Measurements from ENCODE around the gene KLHL12. TPM values are rescaled to one million over a fixed set of nuclear protein-coding genes. Genes with fewer than 3 reads are reported as not detected.

Gene KLHL12
- total and polyA plus RNA-seq, 4 donors = 12.4 to 25.6 (median 22.5) TPM

GRCh38 chr1:202954057-202954745, 27.2 kb upstream of the KLHL12 start:
- H3K36me3 ChIP-seq (ENCODE audit: control insufficient read depth in 4 of 4, insufficient read depth in 4 of 4, low read length in 4 of 4) = peaks cover 3 to 11% (median 7%) of the 10 kb centered on the region in 4 donors
- no peak for TF ChIP-seq CTCF (IDR thresholded peaks at IDR 0.05; ENCODE audit: control extremely low read depth, extremely low read depth)
- H3K4me1 ChIP-seq (ENCODE audit: control insufficient read depth in 5 of 5, insufficient read depth in 5 of 5, low read length in 5 of 5) = peaks cover 0 to 41% (median 9%) of the 10 kb centered on the region in 5 donors
- H3K9ac ChIP-seq (ENCODE audit: insufficient read depth in 1 of 2, low read length in 2 of 2) = no peak overlapping the region
- DNase-seq (no peak), ATAC-seq (ENCODE audit: insufficient read depth, low FRiP score) (no peak)
- WGBS, 2 donors = 51 to 52% methylated on average over 6 of the region's 6 CpGs
- H3K4me3 ChIP-seq = no peak overlapping the region
- H3K27me3 ChIP-seq (ENCODE audit: control insufficient read depth in 3 of 3, insufficient read depth in 3 of 3, low read length in 2 of 3) = no peaks in the 10 kb centered on the region
- no peak overlapping the region for H3K27ac ChIP-seq (ENCODE audit: low read depth in 1 of 2, low read length in 1 of 2)
- no peaks in the 10 kb centered on the region for H3K9me3 ChIP-seq (ENCODE audit: control insufficient read depth in 4 of 4, insufficient read depth in 3 of 4, low read length in 3 of 4)

GRCh38 chr1:202953392-202953791, 26.4 kb upstream of the KLHL12 start:
- H3K9ac ChIP-seq (ENCODE audit: insufficient read depth in 1 of 2, low read length in 2 of 2) = no peak overlapping the region
- H3K27ac ChIP-seq (ENCODE audit: low read depth in 1 of 2, low read length in 1 of 2) = no peak overlapping the region
- no peak overlapping the region for H3K4me3 ChIP-seq
- no peak for TF ChIP-seq CTCF (IDR thresholded peaks at IDR 0.05; ENCODE audit: control extremely low read depth, extremely low read depth)
- peaks cover 0 to 41% (median 9%) of the 10 kb centered on the region in 5 donors for H3K4me1 ChIP-seq (ENCODE audit: control insufficient read depth in 5 of 5, insufficient read depth in 5 of 5, low read length in 5 of 5)
- H3K9me3 ChIP-seq (ENCODE audit: control insufficient read depth in 4 of 4, insufficient read depth in 3 of 4, low read length in 3 of 4) = no peaks in the 10 kb centered on the region
- no peak for ATAC-seq (ENCODE audit: insufficient read depth, low FRiP score)
- peaks cover 6 to 14% (median 9%) of the 10 kb centered on the region in 4 donors for H3K36me3 ChIP-seq (ENCODE audit: control insufficient read depth in 4 of 4, insufficient read depth in 4 of 4, low read length in 4 of 4)
- H3K27me3 ChIP-seq (ENCODE audit: control insufficient read depth in 3 of 3, insufficient read depth in 3 of 3, low read length in 2 of 3) = no peaks in the 10 kb centered on the region
- DNase-seq = no peak

GRCh38 chr1:202952818-202953217, 25.8 kb upstream of the KLHL12 start:
- Histone ChIP-seq H3K9ac (ENCODE audit: insufficient read depth in 1 of 2, low read length in 2 of 2) (no peak overlapping the region), H3K9me3 (ENCODE audit: control insufficient read depth in 4 of 4, insufficient read depth in 3 of 4, low read length in 3 of 4) (no peaks in the 10 kb centered on the region), H3K4me3 (no peak overlapping the region), H3K36me3 (ENCODE audit: control insufficient read depth in 4 of 4, insufficient read depth in 4 of 4, low read length in 4 of 4) (peaks cover 8 to 19% (median 15%) of the 10 kb centered on the region in 4 donors), H3K4me1 (ENCODE audit: control insufficient read depth in 5 of 5, insufficient read depth in 5 of 5, low read length in 5 of 5) (peaks cover 0 to 41% (median 9%) of the 10 kb centered on the region in 5 donors), H3K27me3 (ENCODE audit: control insufficient read depth in 3 of 3, insufficient read depth in 3 of 3, low read length in 2 of 3) (no peaks in the 10 kb centered on the region), H3K27ac (ENCODE audit: low read depth in 1 of 2, low read length in 1 of 2) (peak overlapping the region in 1 of 2 donors; percentile 93)
- no peak for TF ChIP-seq CTCF (IDR thresholded peaks at IDR 0.05; ENCODE audit: control extremely low read depth, extremely low read depth)
- WGBS, 2 donors = 9 to 17% methylated on average over 4 of the region's 4 CpGs
- ATAC-seq (ENCODE audit: insufficient read depth, low FRiP score) (peak; percentile 64), DNase-seq (peak in 2 of 3 donors; percentile 30 to 46)
